DMS 273 treated with DMSO at 0.1 percent for 48 hours (cell line): ENCODE measurements around the gene CIB4.
"Not testable (repeated sequence)": the region's sequence is repeated elsewhere in the genome, so short reads cannot be mapped to it uniquely, and the experiment has no call there.

Experiments used
- DNase-seq: peaks from one replicate; lab custom pipeline; 2025; lab: John Stamatoyannopoulos, UW

The CIB4 gene

GRCh38 chr2:26568076-26568890, 72.9 kb downstream of the CIB4 start:
- no peak for DNase-seq

- DNase-seq = no peak
These were observed 73.6 kb downstream of the CIB4 start for GRCh38 chr2:26567534-26567933.

GRCh38 chr2:26566731-26567130, 74.4 kb downstream of the CIB4 start:
- not testable (repeated sequence) for DNase-seq

GRCh38 chr2:26566081-26566375, 75.1 kb downstream of the CIB4 start:
- no peak for DNase-seq

GRCh38 chr2:26564121-26564644, 77.0 kb downstream of the CIB4 start:
- DNase-seq = no peak

GRCh38 chr2:26563686-26564085, 77.5 kb downstream of the CIB4 start:
- DNase-seq = no peak

- no peak for DNase-seq
These were observed 78.1 kb downstream of the CIB4 start for GRCh38 chr2:26562811-26563645.

- peak; percentile 11 for DNase-seq
These were observed 79.0 kb downstream of the CIB4 start for GRCh38 chr2:26561918-26562810.

GRCh38 chr2:26561376-26561775, 79.8 kb downstream of the CIB4 start:
- no peak for DNase-seq

GRCh38 chr2:26560892-26561291, 80.3 kb downstream of the CIB4 start:
- no peak for DNase-seq

GRCh38 chr2:26559556-26559955, 81.6 kb downstream of the CIB4 start:
- DNase-seq = no peak

GRCh38 chr2:26559044-26559405, 82.1 kb downstream of the CIB4 start:
- DNase-seq = no peak

GRCh38 chr2:26558271-26559043, 82.7 kb downstream of the CIB4 start:
- no peak for DNase-seq

- DNase-seq = no peak
These were observed 83.8 kb downstream of the CIB4 start for GRCh38 chr2:26557244-26557925.

- DNase-seq = no peak
These were observed 84.6 kb downstream of the CIB4 start for GRCh38 chr2:26556309-26557243.

GRCh38 chr2:26555246-26556133, 85.7 kb downstream of the CIB4 start:
- DNase-seq = peak; percentile 9

- DNase-seq = no peak
These were observed 88.4 kb downstream of the CIB4 start for GRCh38 chr2:26552641-26553374.
